ENCODE measurements around the gene SOWAHA. TPM values are rescaled to one million over a fixed set of nuclear protein-coding genes. Genes with fewer than 3 reads are reported as not detected.

SOWAHA gene
- total and polyA plus RNA-seq, 2 donors (not counting 3 experiments of a cell fraction or from before 2014, with no cell fraction given), result not detected

- no peak overlapping the region for H3K4me3 ChIP-seq (replicated peaks in 1 of 3; ENCODE audit: insufficient read depth in 1 of 3, low read depth in 1 of 3, low read length in 3 of 3)
- intact Hi-C loops (cut with micrococcal nuclease), result loop anchor here (5.0 to 10.0 kb wide), 3 partner anchors 296 to 529 kb away; partner anchors contain the start of gene SLC22A4
- no peak for DNase-seq (ENCODE audit: low read depth, low spot score)
- CTCF ChIA-PET, result interaction anchor here (0.7 to 1.3 kb wide), 4 partner anchors 69 to 318 kb away, joined by 3 to 4 read pairs (median 4); no protein-coding TSS in a partner anchor
- H3K27ac ChIP-seq (ENCODE audit: insufficient read depth, low read depth, low read length), result no peak overlapping the region
- dilution Hi-C loops (cut with MboI; ENCODE audit: extremely low pct_ligation_motif_present, low sequenced_read_pairs), result no loop called here
- H3K4me1 ChIP-seq (ENCODE audit: control insufficient read depth, extremely low read depth, insufficient read depth, low read length), result peaks cover 6% of the 10 kb centered on the region
- peaks cover 2 to 4% of the 10 kb centered on the region in 2 experiments for H3K36me3 ChIP-seq (ENCODE audit: control insufficient read depth in 2 of 2, extremely low read depth in 1 of 2, insufficient read depth in 2 of 2, low read length in 2 of 2)
- no peaks in the 10 kb centered on the region for H3K9me1 ChIP-seq (replicated peaks; ENCODE audit: control insufficient read depth, extremely low read depth, insufficient read depth, low read length)
- BruUV-seq (replicated peaks), result no TSS peak
- H3K79me2 ChIP-seq (ENCODE audit: control insufficient read depth, insufficient read depth, low read length), result no peaks in the 10 kb centered on the region
- H4K20me1 ChIP-seq (replicated peaks; ENCODE audit: control insufficient read depth, extremely low read depth, insufficient read depth, low read length), result no peaks in the 10 kb centered on the region
- no peaks in the 10 kb centered on the region for H3K27me3 ChIP-seq (ENCODE audit: control insufficient read depth in 2 of 2, insufficient read depth in 2 of 2, low read length in 2 of 2)
- no peak for FAIRE-seq
- TF ChIP-seq JUN (IDR thresholded peaks at IDR 0.05; ENCODE audit: borderline replicate concordance, insufficient read depth, insufficient read length, low read depth), result no peak
- no peak for TF ChIP-seq EZH2 (IDR thresholded peaks at IDR 0.05; ENCODE audit: borderline replicate concordance, low read depth, low read length, severe bottlenecking)
- no peak for TF ChIP-seq CTCF (IDR thresholded peaks at IDR 0.05; ENCODE audit: extremely low read depth in 1 of 2, insufficient read depth in 1 of 2, low read depth in 1 of 2, low read length in 2 of 2)
- TF ChIP-seq POLR2AphosphoS5 (IDR thresholded peaks at IDR 0.05; ENCODE audit: insufficient read depth, low read depth, low read length), result no peak
- no peak for TF ChIP-seq MYC (IDR thresholded peaks at IDR 0.05; ENCODE audit: low read depth, low read length)
- no peak for TF ChIP-seq POLR2A (IDR thresholded peaks at IDR 0.05; ENCODE audit: low read depth, low read length)
- no peak for TF ChIP-seq GATA2 (IDR thresholded peaks at IDR 0.05; ENCODE audit: insufficient read depth, insufficient read length, low read depth, low read length)
- TF ChIP-seq FOS (IDR thresholded peaks at IDR 0.05; ENCODE audit: borderline replicate concordance, insufficient read depth, low read length), result no peak
- no peak for TF ChIP-seq MAX (IDR thresholded peaks at IDR 0.05; ENCODE audit: insufficient read depth, insufficient read length)
- no peak overlapping the region for H3K4me2 ChIP-seq (ENCODE audit: insufficient read depth, low read length)
- POLR2A ChIA-PET, result no interaction called here
- no peaks in the 10 kb centered on the region for H3K9me3 ChIP-seq (replicated peaks; ENCODE audit: control insufficient read depth, insufficient read depth, low read length)
- H3K9ac ChIP-seq (replicated peaks; ENCODE audit: extremely low read depth, insufficient read depth, low read length), result no peak overlapping the region
- H2AFZ ChIP-seq (ENCODE audit: low read depth, low read length), result no peak overlapping the region
Measured at GRCh38 chr5:132823481-132824050, 10.5 kb downstream of the SOWAHA start.

Data from endothelial cell of umbilical vein (primary cell).